Measurements from ENCODE around the gene CNST. TPM values are rescaled to one million over a fixed set of nuclear protein-coding genes. Genes with fewer than 3 reads are reported as not detected.

The CNST gene
- total and polyA plus RNA-seq, 2 of the 13 experiments (the other 11 are each of a cell fraction or from before 2014, with no cell fraction given) = 6.3 to 12.4 TPM

DNA sequence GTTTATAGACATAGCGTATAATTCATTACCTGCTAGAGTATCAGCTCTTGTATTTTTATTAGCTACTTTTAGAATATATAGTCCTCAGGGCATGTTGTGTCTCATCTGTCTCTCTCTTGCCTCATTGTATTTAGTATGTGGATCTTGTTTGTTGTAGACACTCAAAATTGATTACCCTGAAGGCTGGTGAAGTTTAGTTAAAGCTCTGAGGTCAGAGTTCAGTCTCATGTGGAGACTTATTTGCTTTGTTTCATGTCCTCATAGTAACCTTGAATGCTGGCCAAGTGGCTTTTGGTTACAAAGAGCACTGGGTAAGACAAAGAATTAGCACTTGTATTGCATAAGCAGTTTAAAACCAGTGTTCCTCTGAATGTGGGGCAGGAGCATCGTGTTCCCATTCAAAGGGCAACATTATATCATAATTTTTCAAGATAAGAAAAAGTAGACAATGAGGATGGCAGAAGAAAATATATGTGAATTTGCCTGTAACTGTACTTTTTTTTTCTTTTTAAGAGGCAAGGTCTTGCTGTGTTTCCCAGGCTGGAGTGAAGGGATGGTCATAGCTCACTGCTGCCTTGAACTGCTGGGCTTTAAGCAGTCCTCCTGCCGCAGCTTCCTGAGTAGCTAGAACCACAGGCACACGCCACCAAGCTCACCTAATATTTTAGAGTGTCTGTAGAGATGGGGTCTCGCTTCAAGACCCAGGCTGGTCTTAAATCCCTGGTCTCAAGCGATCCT is 17.4 kb downstream of the CNST start (continued):
- TF ChIP-seq ZNF33A (CRISPR knock-in tag; IDR thresholded peaks at IDR 0.05; ENCODE audit: borderline replicate concordance) (no peak), SNAI1 (CRISPR knock-in tag; IDR thresholded peaks at IDR 0.05; ENCODE audit: borderline replicate concordance) (no peak), ZNF337 (CRISPR knock-in tag; IDR thresholded peaks at IDR 0.05; ENCODE audit: borderline replicate concordance, low read depth) (0 out of 2 replicates have a peak, but pooled peaks have one; percentile 46), MEF2D (CRISPR knock-in tag; IDR thresholded peaks at IDR 0.05) (0 out of 2 replicates have a peak, but pooled peaks have one; percentile 20), POLR2G (IDR thresholded peaks at IDR 0.05; ENCODE audit: low read depth, low read length) (no peak), ZBTB40 (IDR thresholded peaks at IDR 0.05) (no peak), ZBTB40 (CRISPR knock-in tag; IDR thresholded peaks at IDR 0.05) (no peak; the same call in 1 of the 2 replicates), NFRKB (IDR thresholded peaks at IDR 0.05) (no peak), TERF1 (CRISPR knock-in tag; IDR thresholded peaks at IDR 0.05) (no peak), MAX (IDR thresholded peaks at IDR 0.05) (no peak), ZSCAN21 (CRISPR knock-in tag; IDR thresholded peaks at IDR 0.05; ENCODE audit: borderline replicate concordance) (peak; percentile 83; the same call in 1 of the 2 replicates), ZNF235 (CRISPR knock-in tag; IDR thresholded peaks at IDR 0.05; ENCODE audit: borderline replicate concordance) (no peak), IRX3 (CRISPR knock-in tag; IDR thresholded peaks at IDR 0.05; ENCODE audit: borderline replicate concordance, low read depth) (no peak; the same call in 1 of the 2 replicates), ZNF660 (CRISPR knock-in tag; IDR thresholded peaks at IDR 0.05; ENCODE audit: borderline replicate concordance, low read depth) (no peak), ZNF30 (CRISPR knock-in tag; IDR thresholded peaks at IDR 0.05) (no peak), ZBTB21 (CRISPR knock-in tag; IDR thresholded peaks at IDR 0.05) (peak; percentile 58; the same call in 1 of the 2 replicates)
- TF ChIP-seq, protein P1, sequence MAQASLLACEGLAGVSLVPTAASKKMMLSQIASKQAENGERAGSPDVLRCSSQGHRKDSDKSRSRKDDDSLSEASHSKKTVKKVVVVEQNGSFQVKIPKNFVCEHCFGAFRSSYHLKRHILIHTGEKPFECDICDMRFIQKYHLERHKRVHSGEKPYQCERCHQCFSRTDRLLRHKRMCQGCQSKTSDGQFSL (CRISPR knock-in tag; IDR thresholded peaks at IDR 0.05) = no peak

All from HepG2 (cell line).